Measurements from ENCODE around the gene LSM14A. TPM values are rescaled to one million over a fixed set of nuclear protein-coding genes. Genes with fewer than 3 reads are reported as not detected.
A peak's percentile ranks its signal among the peaks of the same experiment; 100 is the strongest.

Gene LSM14A
- total RNA-seq, 1 experiment from 2014 or later: 199 TPM

DNA sequence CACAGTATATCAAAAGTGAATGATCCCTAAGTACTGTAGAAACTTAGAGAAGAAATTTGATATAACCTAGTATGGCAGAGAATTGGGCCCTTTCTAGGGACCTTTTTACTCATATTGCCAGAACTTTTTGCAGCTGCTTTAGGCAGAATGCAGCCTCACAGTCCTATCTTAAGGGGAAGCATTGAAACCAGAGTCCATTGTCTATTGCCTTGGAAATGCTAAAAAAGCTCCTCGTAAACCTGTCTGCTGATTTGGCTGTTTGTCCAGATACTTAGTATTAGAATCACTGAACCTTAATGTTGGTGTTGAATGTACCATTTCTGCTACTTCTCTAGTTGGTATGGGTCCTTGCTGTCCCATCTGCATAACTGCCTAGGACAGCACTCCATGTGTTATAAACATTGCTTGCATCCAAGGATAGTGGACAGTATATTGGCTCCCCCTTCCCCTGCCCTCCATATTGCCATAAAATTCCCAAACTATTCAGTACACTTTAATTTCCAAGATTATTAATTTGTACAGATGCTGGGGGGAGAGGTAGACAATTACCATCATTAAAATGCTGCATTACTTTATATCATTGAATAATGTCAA, 36.1 kb downstream of the LSM14A start:
- H4K91ac ChIP-seq (ENCODE audit: insufficient read length, low read depth, low read length): no peak overlapping the region
- no peak overlapping the region for H2BK5ac ChIP-seq (ENCODE audit: insufficient read length, low read length)
- no peak overlapping the region for H3K4ac ChIP-seq (ENCODE audit: low read depth, low read length)
- H3K79me1 ChIP-seq (ENCODE audit: insufficient read depth, low read depth, low read length, poor library complexity, severe bottlenecking): no peaks in the 10 kb centered on the region
- H4K5ac ChIP-seq (ENCODE audit: insufficient read length, low read depth, low read length): no peak overlapping the region
- no peaks in the 10 kb centered on the region for H3K9me3 ChIP-seq (ENCODE audit: control insufficient read depth, low read depth, low read length)
- H3K23ac ChIP-seq (ENCODE audit: insufficient read length, low read depth, low read length): no peak overlapping the region
- no peak overlapping the region for H3K14ac ChIP-seq (ENCODE audit: insufficient read depth, low read length)
- H4K20me1 ChIP-seq (ENCODE audit: control insufficient read depth, insufficient read depth, insufficient read length): no peaks in the 10 kb centered on the region
- H2AK5ac ChIP-seq (ENCODE audit: insufficient read length, low read length): no peak overlapping the region
- H3K18ac ChIP-seq (ENCODE audit: insufficient read length, low read depth, low read length): no peak overlapping the region
- H3K9ac ChIP-seq (ENCODE audit: extremely low read depth, insufficient read length, low read length): no peak overlapping the region
- Mint-ChIP-seq H3K27me3 (ENCODE audit: low read depth) (no peaks in the 10 kb centered on the region), H3K4me3 (no peak overlapping the region), H3K9me3 (no peaks in the 10 kb centered on the region), H3K4me1 (no peaks in the 10 kb centered on the region), H3K36me3 (ENCODE audit: insufficient read depth in 1 of 3, low read depth in 3 of 3) (peaks cover 9 to 61% (median 61%) of the 10 kb centered on the region in 3 experiments; a peak in 6 of 7 replicates), H3K27ac (peak overlapping the region in 2 of 3 experiments; percentile 46 to 84; a peak in 2 of 7 replicates)
- 0 out of 2 replicates have a peak, but pooled peaks cover 2% of the 10 kb centered on the region for H3K79me2 ChIP-seq (ENCODE audit: insufficient read depth, low read length)
- WGBS (ENCODE audit: extremely low coverage, insufficient read length, low lambda C conversion rate): no CpG with 5 or more reads among the region's 1 CpG
- H2AFZ ChIP-seq (ENCODE audit: low read length): no peak overlapping the region
- H3K23me2 ChIP-seq (ENCODE audit: insufficient read length, low read depth, low read length, poor library complexity, severe bottlenecking): no peaks in the 10 kb centered on the region
- H3K27ac ChIP-seq (ENCODE audit: insufficient read length, low read depth, low read length): no peak overlapping the region
- no peak overlapping the region for H4K8ac ChIP-seq (replicated peaks; ENCODE audit: insufficient read length, low read depth, low read length)
- H2BK15ac ChIP-seq (ENCODE audit: low read depth, low read length): no peak overlapping the region
- H3K4me2 ChIP-seq (ENCODE audit: insufficient read depth, insufficient read length, low read length): no peak overlapping the region
- no peak for DNase-seq
- H2BK120ac ChIP-seq (ENCODE audit: low read depth, low read length, poor library complexity, severe bottlenecking): no peak overlapping the region
- no peaks in the 10 kb centered on the region for H3K4me1 ChIP-seq (ENCODE audit: insufficient read depth, low read length)
- no peak overlapping the region for H2BK12ac ChIP-seq (ENCODE audit: insufficient read length, low read depth, low read length)
- no peak overlapping the region for H3T11ph ChIP-seq (ENCODE audit: low read length)
- H3K56ac ChIP-seq (ENCODE audit: insufficient read length, low read depth, low read length): no peak overlapping the region
- TF ChIP-seq, protein P1, sequence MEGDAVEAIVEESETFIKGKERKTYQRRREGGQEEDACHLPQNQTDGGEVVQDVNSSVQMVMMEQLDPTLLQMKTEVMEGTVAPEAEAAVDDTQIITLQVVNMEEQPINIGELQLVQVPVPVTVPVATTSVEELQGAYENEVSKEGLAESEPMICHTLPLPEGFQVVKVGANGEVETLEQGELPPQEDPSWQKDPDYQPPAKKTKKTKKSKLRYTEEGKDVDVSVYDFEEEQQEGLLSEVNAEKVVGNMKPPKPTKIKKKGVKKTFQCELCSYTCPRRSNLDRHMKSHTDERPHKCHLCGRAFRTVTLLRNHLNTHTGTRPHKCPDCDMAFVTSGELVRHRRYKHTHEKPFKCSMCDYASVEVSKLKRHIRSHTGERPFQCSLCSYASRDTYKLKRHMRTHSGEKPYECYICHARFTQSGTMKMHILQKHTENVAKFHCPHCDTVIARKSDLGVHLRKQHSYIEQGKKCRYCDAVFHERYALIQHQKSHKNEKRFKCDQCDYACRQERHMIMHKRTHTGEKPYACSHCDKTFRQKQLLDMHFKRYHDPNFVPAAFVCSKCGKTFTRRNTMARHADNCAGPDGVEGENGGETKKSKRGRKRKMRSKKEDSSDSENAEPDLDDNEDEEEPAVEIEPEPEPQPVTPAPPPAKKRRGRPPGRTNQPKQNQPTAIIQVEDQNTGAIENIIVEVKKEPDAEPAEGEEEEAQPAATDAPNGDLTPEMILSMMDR (conservative IDR thresholded peaks at IDR 0.05): no peak
- H3K27me3 ChIP-seq (ENCODE audit: insufficient read depth, low read length): no peaks in the 10 kb centered on the region; the same call in 1 of the 2 replicates
- no peak overlapping the region for H2BK20ac ChIP-seq (ENCODE audit: low read depth, low read length, poor library complexity, severe bottlenecking)

All from H9 (cell line).